HG03571 (cell line): ENCODE results near the gene KCNC3.

ENCODE experiments used
- ATAC-seq: cut with Tn5 transposase; IDR thresholded peaks from one replicate; pipeline ENCODE4 v1.9.1; 2021; ENCODE audit not compliant: unreplicated experiment

KCNC3 gene

GRCh38 chr19:50329146-50329925 is at the start of gene KCNC3:
KCNC3 (minus strand) TSS chr19:50329377; CDS start chr19:50329082, 295 bp downstream.
- ATAC-seq: peak; percentile 36

GRCh38 chr19:50378863-50379236 is 49.7 kb upstream of the KCNC3 start:
- no peak for ATAC-seq

- ATAC-seq: no peak
These were observed 49.1 kb upstream of the KCNC3 start for GRCh38 chr19:50378169-50378862.

- ATAC-seq: no peak
These were observed 48.3 kb upstream of the KCNC3 start for GRCh38 chr19:50377517-50377916.

GRCh38 chr19:50377051-50377461 is 47.9 kb upstream of the KCNC3 start:
- ATAC-seq: peak; percentile 10

- peak; percentile 69 for ATAC-seq
These were observed 47.2 kb upstream of the KCNC3 start, which contains the start of gene NR1H2 for GRCh38 chr19:50376166-50377050. NR1H2 (plus strand) TSS chr19:50376457; CDS start chr19:50377606, 1,149 bp downstream.

- no peak for ATAC-seq
These were observed 42.8 kb upstream of the KCNC3 start for GRCh38 chr19:50371914-50372475.

- ATAC-seq: no peak
These were observed 39.7 kb upstream of the KCNC3 start for GRCh38 chr19:50368649-50369570.

- no peak for ATAC-seq
These were observed 36.5 kb upstream of the KCNC3 start, which contains the start of gene NAPSA for GRCh38 chr19:50365434-50366306. NAPSA (minus strand) TSS chr19:50365639; CDS start chr19:50365621, 18 bp downstream.

GRCh38 chr19:50362656-50363424 is 33.7 kb upstream of the KCNC3 start:
- ATAC-seq: no peak

GRCh38 chr19:50362030-50362412 is 32.8 kb upstream of the KCNC3 start:
- no peak for ATAC-seq

GRCh38 chr19:50361290-50362029 is 32.3 kb upstream of the KCNC3 start:
- no peak for ATAC-seq

GRCh38 chr19:50359328-50359818 is 30.2 kb upstream of the KCNC3 start:
- no peak for ATAC-seq

GRCh38 chr19:50358483-50359327 is 29.5 kb upstream of the KCNC3 start:
- no peak for ATAC-seq

- ATAC-seq: no peak
These were observed 28.3 kb upstream of the KCNC3 start for GRCh38 chr19:50357178-50358100.
